HCT116 (cell line): ENCODE data around the gene ZNF423. TPM values are rescaled to one million over a fixed set of nuclear protein-coding genes. Genes with fewer than 3 reads are reported as not detected.

Experiments
- ATAC-seq: fragments of 200-7000 bp; cut with Tn5 transposase; 2 replicates; pipeline ENCODE4 v1.9.1; 2020; ENCODE audit warnings: mild to moderate bottlenecking, moderate library complexity
- BruUV-seq: library from RNA; stranded (reverse); fragments of 400-500 nt; replicated peaks from 2 replicates; lab custom pipeline; 2021; lab: Mats Ljungman, UMichigan
- CTCF ChIA-PET: fragments of 300-600 bp; sonication (Branson Sonifier 250); formaldehyde crosslinking; loops from one replicate; lab custom pipeline; 2021; ENCODE audit warnings: antibody characterized with exemption; lab: Charles Lee
- POLR2A ChIA-PET: fragments of 300-600, 350-600 bp; sonication (Branson Sonifier 250); formaldehyde crosslinking; loops from one replicate; lab custom pipeline; 2021; ENCODE audit warnings: antibody characterized with exemption; lab: Charles Lee
- RAD21 ChIA-PET, 2 experiments: fragments of 300-600 bp; sonication (Branson Sonifier 250); formaldehyde crosslinking; loops; one replicate each; lab custom pipeline; 2023; ENCODE audit warnings: low total read pairs in 2 of 2; ENCODE audit not compliant: uncharacterized antibody in 2 of 2, unreplicated experiment in 2 of 2, low non-redundant PET in 1 of 2; lab: Charles Lee
- DNase-seq: peaks from one replicate; pipeline ENCODE4 v3.0.0-alpha.2; 2010; ENCODE audit warnings: low read depth, low spot score
- H2AFZ ChIP-seq: fragments of 200-600 bp; shearing (Covaris generic), sonication (generic); 2 replicates; pipeline ENCODE4 v1.6.1; 2017; ENCODE audit warnings: low read depth, mixed run types, mixed read lengths, antibody characterized with exemption, low read length; ENCODE audit not compliant: poor library complexity, severe bottlenecking
- H3K27ac ChIP-seq: 2 replicates; pipeline ENCODE4 v1.5.1; 2012; ENCODE audit warnings: low read depth, low read length
- H3K27me3 ChIP-seq: fragments of 200-600 bp; sonication (generic); 2 replicates; pipeline ENCODE4 v1.6.1; 2016; ENCODE audit warnings: mixed run types, low read length, mixed read lengths; ENCODE audit not compliant: insufficient read depth
- H3K36me3 ChIP-seq, 2 experiments: fragments of 200-500 bp in 1 of 2; fragments of 200-600 bp in 1 of 2; sonication (Bioruptor generic) in 1 of 2; sonication (generic) in 1 of 2; 2 replicates each; pipeline versions ENCODE4 v1.5.1 to v1.6.1; 2014 to 2016; ENCODE audit warnings: low read length in 2 of 2, inconsistent platforms in 1 of 2, mixed read lengths in 1 of 2, mixed run types in 1 of 2; ENCODE audit not compliant: insufficient read depth in 2 of 2, control insufficient read depth in 1 of 2
- H3K4me1 ChIP-seq, 2 experiments: fragments of 200-600 bp in 1 of 2; sonication (generic) in 1 of 2; 2 replicates each; pipeline versions ENCODE4 v1.5.1 to v1.6.1; 2012 to 2017; ENCODE audit warnings: low read length in 2 of 2, inconsistent platforms in 1 of 2, mild to moderate bottlenecking in 1 of 2, mixed read lengths in 1 of 2, mixed run types in 1 of 2, moderate library complexity in 1 of 2; ENCODE audit not compliant: insufficient read depth in 2 of 2, control insufficient read depth in 1 of 2
- H3K4me2 ChIP-seq: fragments of 200-600 bp; sonication (generic); 2 replicates; pipeline ENCODE4 v1.6.1; 2017; ENCODE audit warnings: mixed run types, low read length, mixed read lengths
- H3K4me3 ChIP-seq, 2 experiments: fragments of 200-600 bp in 1 of 2; sonication (generic) in 1 of 2; replicated peaks in 1 of 2; 2 replicates each; pipeline ENCODE4 v1.5.1; 2011 to 2016; ENCODE audit warnings: low read length in 2 of 2, control low read depth in 1 of 2, low read depth in 1 of 2, mild to moderate bottlenecking in 1 of 2, mixed read lengths in 1 of 2, mixed run types in 1 of 2
- H3K79me2 ChIP-seq: fragments of 200-600 bp; sonication (generic); 2 replicates; pipeline ENCODE4 v1.6.1; 2017; ENCODE audit warnings: mild to moderate bottlenecking, mixed run types, low read length, moderate library complexity, mixed read lengths; ENCODE audit not compliant: insufficient read depth
- H3K9ac ChIP-seq: fragments of 200-600 bp; sonication (generic); 2 replicates; pipeline ENCODE4 v1.6.1; 2016; ENCODE audit warnings: low read length, mixed read lengths
- H3K9me2 ChIP-seq: fragments of 200-600 bp; sonication (generic), shearing (Covaris generic); 2 replicates; pipeline ENCODE4 v1.6.1; 2017; ENCODE audit warnings: mixed run types, mild to moderate bottlenecking, moderate library complexity; ENCODE audit not compliant: insufficient read depth
- H3K9me3 ChIP-seq, 2 experiments: fragments of 200-500 bp in 1 of 2; fragments of 200-600 bp in 1 of 2; sonication (Bioruptor generic) in 1 of 2; sonication (generic) in 1 of 2; 2 replicates each; pipeline ENCODE4 v1.6.1; 2014 to 2017; ENCODE audit warnings: low read length in 2 of 2, mixed read lengths in 2 of 2, inconsistent platforms in 1 of 2, low read depth in 1 of 2, mild to moderate bottlenecking in 1 of 2, mixed run types in 1 of 2, moderate library complexity in 1 of 2; ENCODE audit not compliant: control insufficient read depth in 1 of 2, insufficient read depth in 1 of 2
- H4K20me1 ChIP-seq: fragments of 200-600 bp; sonication (generic), shearing (Covaris generic); 2 replicates; pipeline ENCODE4 v1.6.1; 2017; ENCODE audit warnings: mixed run types, mild to moderate bottlenecking, moderate library complexity; ENCODE audit not compliant: insufficient read depth
- ATF3 ChIP-seq: IDR thresholded peaks from 2 replicates; pipeline ENCODE4 v1.6.1; 2012
- CBX3 ChIP-seq: IDR thresholded peaks from 2 replicates; pipeline ENCODE4 v1.6.1; 2012; ENCODE audit warnings: low read depth
- CEBPB ChIP-seq: IDR thresholded peaks from 2 replicates; pipeline ENCODE4 v1.6.1; 2012; ENCODE audit warnings: low read depth
- ELF1 ChIP-seq: IDR thresholded peaks from 2 replicates; pipeline ENCODE4 v1.6.1; 2012; ENCODE audit warnings: low read depth, borderline replicate concordance
- FOSL1 ChIP-seq: IDR thresholded peaks from 2 replicates; pipeline ENCODE4 v1.6.1; 2012; ENCODE audit warnings: low read depth
- SRF ChIP-seq: IDR thresholded peaks from 2 replicates; pipeline ENCODE4 v1.6.1; 2012; ENCODE audit warnings: low read depth
- ZBTB33 ChIP-seq: IDR thresholded peaks from 2 replicates; pipeline ENCODE4 v1.6.1; 2011; ENCODE audit warnings: mild to moderate bottlenecking, low read length, moderate library complexity; ENCODE audit not compliant: insufficient replicate concordance; ENCODE audit errors: extremely low read depth
- ZFX ChIP-seq: fragments of 450-650 bp; IDR thresholded peaks from 2 replicates; pipeline ENCODE4 v1.6.1; 2017
- intact Hi-C: fragments of 100-400 bp; cut with micrococcal nuclease; formaldehyde crosslinking; loops from 2 replicates; pipeline ENCODE4 v1.10.0; 2022
- total RNA-seq: library from RNA; stranded (reverse); gene quantifications from one replicate; pipeline ENCODE4 v1.2.1, GENCODE V29; 2021; ENCODE audit not compliant: unreplicated experiment

ZNF423 gene
- total RNA-seq, 1 experiment from 2014 or later: 0.22 TPM

- BruUV-seq: no TSS peak
Measured at GRCh38 chr16:49690778-49691177, 165.1 kb downstream of the ZNF423 start.

More at GRCh38 chr16:49690778-49691177, 165.1 kb downstream of the ZNF423 start:
- Histone ChIP-seq H3K9ac (no peak overlapping the region), H3K9me3 (no peaks in the 10 kb centered on the region), H3K4me1 (no peaks in the 10 kb centered on the region), H4K20me1 (no peaks in the 10 kb centered on the region), H2AFZ (no peak overlapping the region), H3K4me3 (no peak overlapping the region), H3K4me2 (no peak overlapping the region), H3K27ac (no peak overlapping the region), H3K9me2 (no peaks in the 10 kb centered on the region), H3K27me3 (peaks cover 20% of the 10 kb centered on the region; the same call in 1 of the 2 replicates), H3K36me3 (no peaks in the 10 kb centered on the region), H3K79me2 (no peaks in the 10 kb centered on the region)
- ATAC-seq (no peak), DNase-seq (no peak)
- TF ChIP-seq CEBPB (no peak), FOSL1 (no peak), ZBTB33 (no peak), ZFX (no peak), ATF3 (no peak), CBX3 (no peak), ELF1 (no peak), SRF (no peak)
- RAD21 ChIA-PET: no interaction called here
- POLR2A ChIA-PET: no interaction called here
- intact Hi-C loops: no loop called here
- CTCF ChIA-PET: no interaction called here
